Endothelial cell (in vitro differentiated cells): ENCODE data around the gene GIMAP1. TPM values are rescaled to one million over a fixed set of nuclear protein-coding genes. Genes with fewer than 3 reads are reported as not detected.

ENCODE experiments used
- DNase-seq: peaks from one replicate; pipeline ENCODE4 v3.0.0; 2021; ENCODE audit warnings: low spot score
- H3K27ac Mint-ChIP-seq: one replicate; pipeline ENCODE4 v1.8.0; 2021; ENCODE audit warnings: mixed read lengths, inconsistent platforms; ENCODE audit not compliant: unreplicated experiment
- H3K27me3 Mint-ChIP-seq: one replicate; pipeline ENCODE4 v1.8.0; 2021; ENCODE audit warnings: mild to moderate bottlenecking, moderate library complexity, mixed read lengths, inconsistent platforms; ENCODE audit not compliant: unreplicated experiment
- H3K36me3 Mint-ChIP-seq: one replicate; pipeline ENCODE4 v1.8.0; 2021; ENCODE audit warnings: mild to moderate bottlenecking, low read depth, mixed read lengths, inconsistent platforms; ENCODE audit not compliant: unreplicated experiment
- H3K4me1 Mint-ChIP-seq: one replicate; pipeline ENCODE4 v1.8.0; 2021; ENCODE audit warnings: mild to moderate bottlenecking, mixed read lengths, inconsistent platforms; ENCODE audit not compliant: unreplicated experiment
- H3K4me3 Mint-ChIP-seq: one replicate; pipeline ENCODE4 v1.8.0; 2021; ENCODE audit warnings: mild to moderate bottlenecking, mixed read lengths, inconsistent platforms; ENCODE audit not compliant: unreplicated experiment
- H3K9me3 Mint-ChIP-seq: one replicate; pipeline ENCODE4 v1.8.0; 2021; ENCODE audit warnings: mixed read lengths, inconsistent platforms; ENCODE audit not compliant: unreplicated experiment
- total RNA-seq: library from RNA; stranded (reverse); fragmentation: NEBNext Ultra II Directional; extraction: Animal tissue kit (Norgen Biotek cat#: 25700); gene quantifications from one replicate; pipeline ENCODE4 v1.2.1, GENCODE V29; 2021; ENCODE audit not compliant: unreplicated experiment
- TF ChIP-seq, protein P1 (sequence below): fragments of 200-600 bp; sonication (generic); IDR thresholded peaks from one replicate; pipeline ENCODE4 v1.5.0; 2021; ENCODE audit warnings: antibody characterized with exemption; ENCODE audit not compliant: unreplicated experiment

The GIMAP1 gene
- total RNA-seq, 1 donor from 2014 or later: 3.6 TPM

DNA sequence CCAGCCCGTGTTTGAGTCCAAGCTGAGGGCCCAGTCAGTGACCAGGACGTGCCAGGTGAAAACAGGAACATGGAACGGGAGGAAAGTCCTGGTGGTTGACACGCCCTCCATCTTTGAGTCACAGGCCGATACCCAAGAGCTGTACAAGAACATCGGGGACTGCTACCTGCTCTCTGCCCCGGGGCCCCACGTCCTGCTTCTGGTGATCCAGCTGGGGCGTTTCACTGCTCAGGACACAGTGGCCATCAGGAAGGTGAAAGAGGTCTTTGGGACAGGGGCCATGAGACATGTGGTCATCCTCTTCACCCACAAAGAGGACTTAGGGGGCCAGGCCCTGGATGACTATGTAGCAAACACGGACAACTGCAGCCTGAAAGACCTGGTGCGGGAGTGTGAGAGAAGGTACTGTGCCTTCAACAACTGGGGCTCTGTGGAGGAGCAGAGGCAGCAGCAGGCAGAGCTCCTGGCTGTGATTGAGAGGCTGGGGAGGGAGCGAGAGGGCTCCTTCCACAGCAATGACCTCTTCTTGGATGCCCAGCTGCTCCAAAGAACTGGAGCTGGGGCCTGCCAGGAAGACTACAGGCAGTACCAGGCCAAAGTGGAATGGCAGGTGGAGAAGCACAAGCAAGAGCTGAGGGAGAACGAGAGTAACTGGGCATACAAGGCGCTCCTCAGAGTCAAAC lies 26.0 kb downstream of the GIMAP1 start:
- TF ChIP-seq, protein P1, sequence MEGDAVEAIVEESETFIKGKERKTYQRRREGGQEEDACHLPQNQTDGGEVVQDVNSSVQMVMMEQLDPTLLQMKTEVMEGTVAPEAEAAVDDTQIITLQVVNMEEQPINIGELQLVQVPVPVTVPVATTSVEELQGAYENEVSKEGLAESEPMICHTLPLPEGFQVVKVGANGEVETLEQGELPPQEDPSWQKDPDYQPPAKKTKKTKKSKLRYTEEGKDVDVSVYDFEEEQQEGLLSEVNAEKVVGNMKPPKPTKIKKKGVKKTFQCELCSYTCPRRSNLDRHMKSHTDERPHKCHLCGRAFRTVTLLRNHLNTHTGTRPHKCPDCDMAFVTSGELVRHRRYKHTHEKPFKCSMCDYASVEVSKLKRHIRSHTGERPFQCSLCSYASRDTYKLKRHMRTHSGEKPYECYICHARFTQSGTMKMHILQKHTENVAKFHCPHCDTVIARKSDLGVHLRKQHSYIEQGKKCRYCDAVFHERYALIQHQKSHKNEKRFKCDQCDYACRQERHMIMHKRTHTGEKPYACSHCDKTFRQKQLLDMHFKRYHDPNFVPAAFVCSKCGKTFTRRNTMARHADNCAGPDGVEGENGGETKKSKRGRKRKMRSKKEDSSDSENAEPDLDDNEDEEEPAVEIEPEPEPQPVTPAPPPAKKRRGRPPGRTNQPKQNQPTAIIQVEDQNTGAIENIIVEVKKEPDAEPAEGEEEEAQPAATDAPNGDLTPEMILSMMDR: no peak
- H3K9me3 Mint-ChIP-seq: peaks cover 4% of the 10 kb centered on the region
- peaks cover 16% of the 10 kb centered on the region for H3K27me3 Mint-ChIP-seq
- DNase-seq: no peak
- H3K4me3 Mint-ChIP-seq: peak overlapping the region; percentile 94
- H3K27ac Mint-ChIP-seq: peak overlapping the region; percentile 59
- H3K36me3 Mint-ChIP-seq: peaks cover 83% of the 10 kb centered on the region
- peaks cover 74% of the 10 kb centered on the region for H3K4me1 Mint-ChIP-seq

DNA sequence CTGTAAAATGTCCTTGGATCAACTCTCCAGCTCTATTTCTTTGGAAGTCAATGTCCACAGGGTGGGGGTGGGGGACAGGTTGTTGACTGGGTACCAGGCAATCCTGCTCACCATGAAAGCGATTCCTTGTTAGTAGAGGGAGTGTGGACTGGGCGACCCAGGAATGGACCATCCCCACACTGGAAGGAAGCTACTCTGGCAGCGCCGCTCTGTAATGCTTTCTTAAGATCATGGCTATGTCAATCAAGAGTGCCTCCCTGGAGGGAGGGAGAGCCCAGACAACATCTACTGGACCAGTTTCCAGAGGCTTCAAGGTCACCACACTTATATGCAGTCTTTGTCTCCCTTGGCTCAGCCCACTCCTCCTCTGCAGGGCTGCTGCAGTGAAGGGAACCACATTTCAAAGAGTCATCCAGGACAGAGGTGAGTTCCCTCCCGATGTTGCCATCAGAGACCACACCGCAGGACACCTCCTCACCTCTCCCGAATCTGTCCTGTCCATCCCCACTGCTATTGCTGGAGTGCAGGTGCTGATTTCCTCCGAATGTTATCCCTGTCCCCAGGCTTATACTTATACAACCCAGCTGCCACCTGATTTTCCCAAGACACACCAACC lies 27.7 kb downstream of the GIMAP1 start:
- peaks cover 63% of the 10 kb centered on the region for H3K4me1 Mint-ChIP-seq
- no peak for DNase-seq
- TF ChIP-seq, protein P1: no peak
- peaks cover 77% of the 10 kb centered on the region for H3K36me3 Mint-ChIP-seq
- H3K27me3 Mint-ChIP-seq: peaks cover 20% of the 10 kb centered on the region
- H3K4me3 Mint-ChIP-seq: peak overlapping the region; percentile 62
- H3K9me3 Mint-ChIP-seq: peaks cover 4% of the 10 kb centered on the region
- no peak overlapping the region for H3K27ac Mint-ChIP-seq

GRCh38 chr7:150745086-150745485 lies 28.7 kb downstream of the GIMAP1 start:
- Mint-ChIP-seq H3K4me1 (peaks cover 59% of the 10 kb centered on the region), H3K9me3 (peaks cover 4% of the 10 kb centered on the region), H3K4me3 (peak overlapping the region; percentile 86), H3K27me3 (peaks cover 23% of the 10 kb centered on the region), H3K27ac (no peak overlapping the region), H3K36me3 (peaks cover 70% of the 10 kb centered on the region)
- DNase-seq: no peak
- TF ChIP-seq, protein P1: no peak

DNA sequence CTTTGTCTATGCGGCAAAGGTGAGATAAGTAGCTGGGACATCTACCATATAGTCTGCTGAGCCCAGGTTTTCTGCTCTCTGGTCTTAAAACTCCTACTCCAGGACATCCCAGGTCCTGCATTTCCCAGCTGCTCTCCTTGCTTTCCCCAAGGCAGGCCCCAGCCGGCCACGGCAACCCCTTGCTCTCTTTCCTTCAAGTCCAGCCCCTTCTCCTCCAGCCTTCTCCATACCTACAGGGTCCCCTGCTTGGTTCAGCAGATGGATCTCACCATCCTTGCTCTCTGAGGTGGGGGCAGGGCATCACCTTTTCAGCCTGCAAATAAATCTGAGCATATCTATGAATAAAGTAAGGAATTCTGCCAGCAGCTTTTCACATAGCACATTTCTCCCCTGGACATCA lies 29.5 kb downstream of the GIMAP1 start:
- H3K27me3 Mint-ChIP-seq: peaks cover 23% of the 10 kb centered on the region
- no peak for DNase-seq
- TF ChIP-seq, protein P1: no peak

GRCh38 chr7:150746921-150747320 lies 30.5 kb downstream of the GIMAP1 start:
- Mint-ChIP-seq H3K27me3 (peaks cover 23% of the 10 kb centered on the region), H3K4me3 (peak overlapping the region; percentile 60), H3K27ac (no peak overlapping the region), H3K9me3 (peaks cover 3% of the 10 kb centered on the region), H3K36me3 (peaks cover 51% of the 10 kb centered on the region), H3K4me1 (peaks cover 41% of the 10 kb centered on the region)
- DNase-seq: no peak
- TF ChIP-seq, protein P1: no peak

More for the DNA sequence above, 29.5 kb downstream of the GIMAP1 start:
- Mint-ChIP-seq H3K27ac (no peak overlapping the region), H3K36me3 (peaks cover 62% of the 10 kb centered on the region), H3K4me1 (peaks cover 51% of the 10 kb centered on the region), H3K9me3 (peaks cover 4% of the 10 kb centered on the region), H3K4me3 (peak overlapping the region; percentile 67)
